MV-4-11 (cell line): ENCODE data around the gene CD37.
"Not testable (repeated sequence)": the region's sequence is repeated elsewhere in the genome, so short reads cannot be mapped to it uniquely, and the experiment has no call there.

Experiments used
- DNase-seq: peaks from one replicate; lab custom pipeline; 2025; lab: John Stamatoyannopoulos, UW

CD37 gene

GRCh38 chr19:49331187-49331586 lies 4.0 kb upstream of the CD37 start:
- DNase-seq, result not testable (repeated sequence)

DNA sequence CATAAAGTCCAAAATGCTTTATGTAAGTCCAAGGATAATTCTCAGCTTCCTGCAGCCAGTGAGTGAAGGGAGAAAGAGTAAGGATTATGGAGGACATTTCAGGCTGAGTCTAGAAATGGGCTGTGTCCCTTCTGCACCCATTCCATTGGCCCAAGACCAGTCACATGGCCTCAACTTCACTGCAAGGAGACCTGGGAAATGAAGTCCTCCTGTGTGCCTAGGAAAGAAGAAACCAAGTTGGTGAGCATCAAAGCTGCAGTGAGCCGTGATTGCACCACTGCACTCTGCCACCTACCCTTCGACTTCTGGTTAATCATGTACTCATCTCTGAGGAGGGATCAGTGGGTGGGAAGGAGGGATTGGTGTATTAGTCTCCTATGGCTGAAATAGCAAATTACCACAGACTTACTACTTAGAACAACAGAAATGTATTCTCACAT lies 3.6 kb upstream of the CD37 start:
- peak; percentile 88 for DNase-seq

- not testable (repeated sequence) for DNase-seq
Measured at GRCh38 chr19:49332691-49333417, 2.4 kb upstream of the CD37 start.

DNA sequence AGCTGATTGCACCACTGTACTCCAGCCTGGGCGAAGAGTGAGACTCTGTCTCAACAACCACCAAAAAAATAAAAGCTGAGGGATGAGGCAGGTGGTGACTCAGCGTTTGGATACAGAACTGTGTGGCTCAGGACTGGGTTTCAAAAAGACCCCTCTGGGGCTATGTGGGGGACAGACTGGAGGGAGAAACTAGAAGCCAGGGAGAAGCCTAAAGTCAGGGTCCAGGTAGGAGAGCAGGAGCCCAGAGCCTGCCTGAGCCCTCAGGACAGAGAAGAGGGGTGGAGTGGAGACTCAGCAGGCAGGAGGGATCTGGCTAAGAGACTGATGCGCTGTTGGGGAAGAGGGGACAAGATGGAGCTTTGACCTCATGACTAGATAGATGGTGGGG lies 1.8 kb upstream of the CD37 start:
- peak; percentile 22 for DNase-seq

DNA sequence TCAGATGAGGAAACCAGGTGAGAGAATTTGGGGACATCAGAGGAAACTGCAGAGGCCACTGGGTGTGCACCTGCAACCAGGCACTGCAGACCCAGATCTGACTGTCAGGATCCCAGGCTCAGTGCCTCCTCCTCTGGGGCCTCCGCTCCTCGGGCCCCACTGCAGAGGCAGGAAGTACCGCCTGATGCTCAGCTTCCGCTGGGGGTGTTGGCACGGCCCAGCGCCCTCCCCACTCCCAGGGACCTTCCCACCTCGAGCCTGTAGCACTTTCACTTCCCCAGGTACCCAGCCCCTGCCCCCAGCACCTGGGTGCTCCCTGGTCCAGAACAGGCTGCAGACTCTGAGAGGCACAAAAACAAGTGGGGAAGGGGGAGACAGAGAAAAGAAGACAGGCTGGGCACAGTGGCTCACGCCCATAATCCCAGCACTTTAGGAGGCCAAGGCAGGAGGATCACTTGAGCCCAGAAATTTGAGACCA lies 1.4 kb upstream of the CD37 start:
- DNase-seq, result peak; percentile 46

DNA sequence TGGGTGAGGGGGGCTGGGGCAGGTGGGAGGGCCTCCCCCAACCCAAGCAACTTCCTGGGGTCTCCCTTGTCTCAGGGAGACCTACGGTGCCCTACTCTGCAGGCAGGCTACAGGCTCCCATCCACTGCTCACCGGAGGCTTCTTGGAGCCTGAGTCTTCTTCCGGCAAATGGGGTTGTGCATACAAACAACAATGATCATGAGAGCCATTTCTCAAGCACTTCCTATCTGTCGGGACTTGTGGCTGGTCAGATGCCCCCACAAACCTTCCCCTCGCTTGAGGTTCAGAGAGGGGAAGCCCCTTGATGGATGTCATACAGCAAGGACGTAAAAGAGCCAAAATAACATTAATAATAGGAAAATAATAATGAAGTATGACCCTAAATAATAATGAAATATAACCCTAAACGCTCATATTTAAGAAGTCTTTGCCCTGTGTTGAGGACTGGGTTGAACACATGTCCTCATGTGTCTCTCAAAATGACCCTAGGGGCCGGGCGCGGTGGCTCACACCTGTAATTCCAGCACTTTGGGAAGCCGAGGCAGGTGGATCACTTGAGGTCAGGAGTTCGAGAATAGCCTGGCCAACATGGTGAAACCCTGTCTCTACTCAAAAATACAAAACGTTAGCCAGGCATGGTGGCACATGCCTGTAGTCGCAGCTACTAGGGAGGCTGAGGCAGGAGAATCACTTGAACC lies 727 bp downstream of the CD37 start:
- DNase-seq, result peak; percentile 27

DNA sequence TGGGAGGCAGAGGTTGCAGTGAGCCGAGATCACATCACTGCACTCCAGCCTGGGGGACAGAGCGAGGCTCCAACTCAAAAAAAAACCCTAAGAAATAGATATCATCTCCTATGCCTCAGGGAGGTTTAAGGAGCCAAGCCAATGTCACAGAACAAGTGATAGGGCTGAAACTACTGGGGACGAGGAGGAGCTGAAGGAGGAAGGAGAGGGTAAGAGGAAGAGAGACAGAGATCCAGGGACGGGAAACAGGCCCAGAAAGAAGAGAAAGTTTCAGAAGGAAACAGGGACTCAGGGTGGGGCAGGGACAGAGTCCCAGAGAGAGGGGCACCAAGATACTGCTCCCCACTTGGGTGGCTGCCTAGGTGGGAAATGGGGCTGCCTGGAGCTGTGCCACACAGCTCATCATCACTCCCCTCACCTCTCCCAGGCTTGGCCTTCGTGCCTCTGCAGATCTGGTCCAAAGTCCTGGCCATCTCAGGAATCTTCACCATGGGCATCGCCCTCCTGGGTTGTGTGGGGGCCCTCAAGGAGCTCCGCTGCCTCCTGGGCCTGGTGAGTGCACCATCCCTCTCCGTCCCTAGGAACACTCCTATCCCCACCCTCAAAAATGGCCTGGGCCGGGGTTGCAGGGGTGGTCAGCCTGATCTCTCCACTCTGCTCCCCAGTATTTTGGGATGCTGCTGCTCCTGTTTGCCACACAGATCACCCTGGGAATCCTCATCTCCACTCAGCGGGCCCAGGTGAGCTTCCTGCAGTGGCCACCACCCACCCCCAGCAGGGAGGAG lies 1.5 kb downstream of the CD37 start:
- DNase-seq, result no peak

DNA sequence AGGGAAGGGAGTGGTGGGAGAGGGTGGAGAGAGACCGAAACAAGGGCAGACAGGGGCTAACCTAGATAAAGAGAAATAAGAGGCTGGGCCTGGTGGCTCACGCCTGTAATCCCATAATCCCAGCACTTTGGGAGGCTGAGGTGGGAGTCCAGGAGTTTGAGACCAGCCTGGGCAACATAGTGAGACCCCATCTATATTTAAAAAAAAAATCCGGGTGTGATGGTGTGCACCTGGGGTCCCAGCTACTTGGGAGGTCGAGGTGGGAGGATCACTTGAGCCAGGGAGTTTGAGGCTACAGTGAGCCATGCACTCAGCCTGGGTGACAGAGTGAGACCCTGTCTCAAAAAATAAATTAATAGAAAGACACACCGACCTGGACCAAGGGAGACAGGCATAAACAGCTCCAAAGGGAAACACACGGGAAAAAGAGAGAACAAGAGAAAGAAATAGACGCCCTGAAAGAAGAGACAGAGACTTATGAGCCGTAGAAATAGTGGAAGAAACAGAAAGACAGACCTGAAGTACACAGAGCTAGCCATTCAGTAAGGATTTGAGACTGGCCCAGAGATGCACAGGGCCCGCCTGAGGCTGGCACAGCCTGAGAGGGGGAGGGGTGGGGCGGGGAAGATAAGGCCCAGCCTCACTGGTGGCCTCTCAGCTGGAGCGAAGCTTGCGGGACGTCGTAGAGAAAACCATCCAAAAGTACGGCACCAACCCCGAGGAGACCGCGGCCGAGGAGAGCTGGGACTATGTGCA lies 2.2 kb downstream of the CD37 start:
- no peak for DNase-seq

- no peak for DNase-seq
Measured at GRCh38 chr19:49338023-49338677, 2.9 kb downstream of the CD37 start.

- DNase-seq, result no peak
Measured at GRCh38 chr19:49338691-49339300, 3.6 kb downstream of the CD37 start.

- DNase-seq, result no peak
Measured at GRCh38 chr19:49339301-49340068, 4.3 kb downstream of the CD37 start.

DNA sequence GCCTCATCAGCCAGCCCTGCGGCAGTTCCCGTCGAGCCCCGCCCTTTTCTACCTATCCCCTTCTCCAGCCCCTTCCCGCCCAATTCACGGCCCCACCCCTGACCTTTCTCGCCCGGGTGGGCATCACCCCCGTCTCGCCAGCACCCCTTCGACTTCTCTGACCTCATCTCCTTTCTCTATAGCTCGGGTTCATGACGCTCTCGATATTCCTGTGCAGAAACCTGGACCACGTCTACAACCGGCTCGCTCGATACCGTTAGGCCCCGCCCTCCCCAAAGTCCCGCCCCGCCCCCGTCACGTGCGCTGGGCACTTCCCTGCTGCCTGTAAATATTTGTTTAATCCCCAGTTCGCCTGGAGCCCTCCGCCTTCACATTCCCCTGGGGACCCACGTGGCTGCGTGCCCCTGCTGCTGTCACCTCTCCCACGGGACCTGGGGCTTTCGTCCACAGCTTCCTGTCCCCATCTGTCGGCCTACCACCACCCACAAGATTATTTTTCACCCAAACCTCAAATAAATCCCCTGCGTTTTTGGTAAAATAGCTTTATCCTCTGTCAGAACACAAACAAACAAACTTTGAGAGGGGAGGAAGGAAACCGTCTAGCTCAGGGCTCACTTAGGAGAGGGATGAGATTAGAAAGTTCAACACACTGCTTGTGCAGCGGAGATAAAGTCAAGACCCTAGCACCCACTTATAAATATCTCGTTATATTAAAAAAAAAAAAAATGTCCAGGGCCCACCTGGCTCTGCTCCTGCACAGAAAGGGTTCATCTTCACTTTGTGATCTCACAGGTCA lies 5.1 kb downstream of the CD37 start:
- DNase-seq, result peak; percentile 29

GRCh38 chr19:49340865-49341718 lies 5.9 kb downstream of the CD37 start:
- DNase-seq, result no peak

DNA sequence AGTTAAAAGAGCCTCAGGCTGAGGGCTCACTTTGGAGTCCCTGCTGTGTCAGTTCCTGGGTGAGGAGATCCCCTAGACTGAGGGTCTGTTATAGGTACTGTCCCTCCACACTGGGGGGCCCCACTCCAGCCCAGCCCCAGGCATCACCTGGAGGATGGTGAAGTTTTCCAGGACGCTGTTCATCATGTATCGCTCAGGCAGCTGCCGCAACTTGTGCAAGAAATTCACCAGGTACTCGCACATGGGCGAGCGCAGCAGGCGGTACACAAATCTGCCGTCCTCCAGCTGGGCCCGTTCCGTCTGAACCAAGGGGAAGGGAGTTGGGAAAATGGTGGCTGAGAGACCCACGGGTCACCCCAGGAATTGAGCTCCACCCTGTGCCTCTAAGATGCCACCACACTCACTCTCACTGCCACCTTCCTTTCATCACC lies 7.1 kb downstream of the CD37 start:
- no peak for DNase-seq

GRCh38 chr19:49343123-49343522 lies 7.9 kb downstream of the CD37 start:
- DNase-seq, result no peak

DNA sequence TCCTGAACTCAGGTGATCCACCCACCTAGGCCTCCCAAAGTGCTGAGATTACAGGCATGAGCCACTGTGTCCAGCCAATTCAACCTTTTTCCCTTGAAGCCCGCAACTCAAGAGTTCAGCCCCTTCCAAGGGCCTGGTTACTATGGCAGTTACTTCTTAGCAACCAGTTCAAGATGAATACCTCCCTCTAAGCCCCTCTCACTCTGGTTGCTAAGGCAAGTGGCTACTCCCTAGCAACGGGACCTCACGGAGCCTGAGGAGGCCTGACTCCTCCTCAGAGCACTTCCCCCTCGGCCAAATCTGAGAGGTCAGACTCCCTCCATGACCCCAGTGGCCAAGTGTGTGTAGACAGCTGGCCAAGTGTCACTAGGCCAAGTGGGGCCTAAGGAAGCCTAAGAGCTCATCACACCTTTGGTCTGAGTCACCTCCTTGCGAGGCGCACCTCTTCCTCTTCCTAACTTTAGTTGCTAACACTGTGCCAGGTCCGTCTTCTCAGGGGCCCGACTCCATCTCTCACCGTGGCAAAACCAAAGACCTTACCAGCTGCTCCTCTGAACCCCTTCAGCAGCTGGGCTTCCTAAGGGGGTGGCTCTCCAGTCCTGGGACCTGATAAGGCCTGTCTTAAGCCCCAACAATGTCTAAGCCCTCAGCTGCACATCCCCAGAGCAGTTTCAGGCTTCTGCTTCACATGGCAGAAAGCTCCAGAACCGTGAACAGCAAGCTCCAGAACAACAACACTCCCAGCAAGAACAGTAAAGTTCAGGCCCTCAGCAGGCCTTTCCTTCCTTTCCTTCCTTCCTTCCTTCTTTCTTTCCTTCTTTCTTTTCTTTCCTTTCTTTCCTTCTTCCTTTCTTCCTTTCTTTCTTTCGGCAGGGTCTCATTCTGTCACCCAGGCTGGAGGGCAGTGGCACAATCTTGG lies 9.6 kb downstream of the CD37 start:
- no peak for DNase-seq

DNA sequence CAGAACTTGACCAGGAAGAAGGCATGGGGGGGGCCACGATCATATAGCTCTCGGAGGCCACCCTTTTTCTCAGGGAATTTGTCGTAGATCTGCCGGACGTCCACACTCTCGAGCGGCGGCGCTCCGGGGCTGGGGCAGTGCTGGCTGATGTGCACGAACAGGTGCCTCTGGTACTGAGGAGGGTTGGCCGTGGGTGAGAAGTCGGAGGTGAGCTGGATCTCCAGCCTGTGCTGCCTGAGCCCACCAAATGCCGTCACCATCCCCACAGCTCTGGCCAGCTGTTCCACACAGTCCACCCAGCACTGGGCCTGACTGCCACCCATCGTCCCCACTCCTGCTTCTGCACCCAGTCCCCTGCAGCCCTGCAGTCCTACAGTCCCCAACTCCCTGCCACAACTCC lies 12.0 kb downstream of the CD37 start:
- no peak for DNase-seq
